T-helper 2 cell treated with Interferon-gamma antibody and Interleukin-4, amounts not matched to agents 5 μg/mL and 100 μg/mL, for 36 hours (primary cell): ENCODE results near the gene ECEL1.

ENCODE experiments used
- DNase-seq: peaks from one replicate; pipeline ENCODE4 v3.0.0; 2021; ENCODE audit warnings: low spot score
- H3K27ac Mint-ChIP-seq: one replicate; pipeline ENCODE4 v1.8.0; 2021; ENCODE audit warnings: mild to moderate bottlenecking, mixed read lengths
- H3K27me3 Mint-ChIP-seq: one replicate; pipeline ENCODE4 v1.8.0; 2021; ENCODE audit warnings: low read depth, mixed read lengths
- H3K36me3 Mint-ChIP-seq: one replicate; pipeline ENCODE4 v1.8.0; 2021; ENCODE audit warnings: low read depth, mixed read lengths
- H3K4me1 Mint-ChIP-seq: one replicate; pipeline ENCODE4 v1.8.0; 2021; ENCODE audit warnings: low read depth, mixed read lengths
- H3K4me3 Mint-ChIP-seq: one replicate; pipeline ENCODE4 v1.8.0; 2022; ENCODE audit warnings: mild to moderate bottlenecking, moderate library complexity, mixed read lengths
- H3K9me3 Mint-ChIP-seq: one replicate; pipeline ENCODE4 v1.8.0; 2021; ENCODE audit warnings: mixed read lengths

Gene ECEL1

DNA sequence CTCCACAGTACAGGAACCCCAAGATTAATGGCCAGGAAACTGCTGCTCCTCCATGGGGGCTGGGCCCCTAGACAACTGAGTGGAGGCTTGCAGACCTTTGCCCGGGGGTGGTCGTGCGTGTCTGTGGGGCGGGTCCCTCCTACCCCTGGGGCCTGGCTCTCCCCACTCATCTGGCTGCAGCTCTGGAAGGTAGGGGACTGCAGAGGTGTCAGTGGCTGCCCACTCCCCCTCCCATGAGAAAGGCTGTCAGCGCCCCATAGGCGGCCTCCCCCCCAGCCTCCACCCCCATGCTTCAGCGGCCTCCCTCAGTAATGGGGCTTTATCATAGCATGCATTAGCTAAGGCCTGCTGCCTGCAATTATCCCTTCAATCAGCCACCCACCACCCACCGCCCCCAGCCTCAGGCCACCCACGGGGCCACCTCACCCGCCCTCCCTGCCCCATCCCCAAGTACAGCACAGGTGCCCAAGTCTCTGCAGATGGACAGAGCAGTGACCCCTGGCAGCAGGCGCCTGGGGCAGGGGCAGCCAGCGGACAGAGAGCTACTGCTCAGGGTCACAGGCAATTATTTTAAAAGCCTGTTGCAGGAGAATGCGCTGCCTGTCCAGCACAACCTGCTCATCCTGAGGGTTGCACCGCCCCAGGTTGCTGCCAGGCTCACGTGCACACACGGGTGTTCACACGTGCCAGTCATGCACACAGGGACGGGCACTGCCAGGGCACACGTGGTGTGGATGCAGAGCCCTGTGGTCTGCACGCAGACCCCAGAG, 9.1 kb upstream of the ECEL1 start:
- peaks cover 12% of the 10 kb centered on the region for H3K27me3 Mint-ChIP-seq
- H3K27ac Mint-ChIP-seq, result no peak overlapping the region
- H3K4me3 Mint-ChIP-seq, result no peak overlapping the region
- H3K36me3 Mint-ChIP-seq, result no peaks in the 10 kb centered on the region
- no peaks in the 10 kb centered on the region for H3K9me3 Mint-ChIP-seq
- H3K4me1 Mint-ChIP-seq, result no peaks in the 10 kb centered on the region
- DNase-seq, result no peak

DNA sequence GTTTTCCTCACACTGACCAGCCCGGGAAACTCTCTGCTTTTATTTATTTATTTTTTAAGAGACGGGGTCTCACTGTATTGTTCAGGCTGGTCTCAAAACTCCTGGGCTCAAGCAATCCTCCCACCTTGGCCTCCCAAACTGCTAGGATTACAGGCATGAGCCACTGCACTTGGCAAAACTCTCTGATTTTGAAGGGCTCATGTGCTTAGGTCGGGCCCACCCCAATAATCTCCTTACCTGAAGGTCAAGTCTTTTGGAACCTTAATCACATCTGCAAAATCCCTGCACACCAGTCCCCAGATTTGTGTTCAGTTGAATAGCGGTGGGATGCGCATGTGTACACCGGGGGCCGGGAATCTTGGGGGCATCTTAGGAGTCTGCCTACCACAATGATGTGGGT, 7.7 kb upstream of the ECEL1 start:
- Mint-ChIP-seq H3K4me1 (no peaks in the 10 kb centered on the region), H3K4me3 (no peak overlapping the region), H3K27me3 (peaks cover 5% of the 10 kb centered on the region), H3K36me3 (no peaks in the 10 kb centered on the region), H3K27ac (no peak overlapping the region), H3K9me3 (no peaks in the 10 kb centered on the region)
- no peak for DNase-seq

DNA sequence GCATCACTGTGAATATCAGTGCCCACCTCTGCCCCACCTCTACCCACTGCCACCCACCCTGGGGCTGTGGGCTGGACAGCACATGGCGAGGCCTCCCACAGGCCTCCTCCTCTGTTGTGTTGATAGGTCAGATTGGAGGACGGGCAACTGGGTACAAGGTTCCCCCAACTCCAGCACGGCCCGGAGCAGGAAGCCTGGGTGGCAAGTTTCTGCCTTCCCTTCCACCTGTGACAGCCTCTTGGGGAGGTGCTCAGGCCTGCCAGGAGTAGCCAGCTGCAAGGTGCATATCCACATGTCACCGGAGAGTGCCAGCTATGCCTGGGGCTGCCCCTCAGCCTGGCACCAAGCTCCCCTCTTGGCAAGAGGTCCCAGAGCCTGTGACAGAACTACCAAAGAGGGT, 6.9 kb upstream of the ECEL1 start:
- no peaks in the 10 kb centered on the region for H3K4me1 Mint-ChIP-seq
- H3K9me3 Mint-ChIP-seq, result no peaks in the 10 kb centered on the region
- no peak for DNase-seq
- H3K27ac Mint-ChIP-seq, result no peak overlapping the region
- H3K36me3 Mint-ChIP-seq, result no peaks in the 10 kb centered on the region
- H3K27me3 Mint-ChIP-seq, result peaks cover 8% of the 10 kb centered on the region
- no peak overlapping the region for H3K4me3 Mint-ChIP-seq

DNA sequence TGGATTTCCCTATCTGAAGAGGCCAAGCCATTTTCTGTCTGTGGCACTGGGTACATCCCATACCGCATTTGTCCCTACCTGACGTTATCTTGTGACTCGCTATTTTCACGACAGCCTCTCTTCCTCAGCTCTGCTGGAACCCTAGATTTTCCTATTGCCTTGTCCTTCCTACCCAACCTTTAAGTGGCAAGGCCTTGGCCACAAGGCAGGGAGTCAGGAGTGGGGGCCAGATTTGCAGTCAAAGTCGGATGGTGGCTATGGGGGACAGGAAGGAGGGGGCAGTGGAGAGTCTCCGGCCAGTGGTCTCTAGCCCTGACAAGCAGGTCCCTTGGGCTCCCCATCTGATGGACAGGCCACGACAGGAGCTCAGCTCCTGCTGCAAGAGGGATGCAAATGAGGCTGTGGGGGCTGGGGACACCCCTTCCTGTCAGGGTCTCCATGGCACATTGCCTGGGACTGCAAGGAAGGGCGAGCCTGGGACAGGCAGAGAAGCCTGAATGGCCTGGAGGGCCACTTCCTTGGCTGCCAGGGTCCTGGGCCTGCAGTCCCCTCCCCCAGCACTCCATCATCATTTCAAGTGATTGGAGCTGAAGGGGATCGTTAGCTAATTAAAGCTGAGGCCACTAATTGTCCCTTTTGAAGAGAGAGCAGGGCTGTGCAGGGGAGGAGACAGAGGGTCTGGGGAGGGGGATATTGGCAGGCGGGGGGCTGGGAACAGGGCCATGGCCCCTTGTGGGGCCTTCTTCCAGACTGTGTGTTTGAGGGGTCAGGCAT, 6.3 kb upstream of the ECEL1 start:
- no peak overlapping the region for H3K4me3 Mint-ChIP-seq
- no peaks in the 10 kb centered on the region for H3K9me3 Mint-ChIP-seq
- H3K36me3 Mint-ChIP-seq, result no peaks in the 10 kb centered on the region
- no peaks in the 10 kb centered on the region for H3K4me1 Mint-ChIP-seq
- DNase-seq, result no peak
- H3K27me3 Mint-ChIP-seq, result peaks cover 14% of the 10 kb centered on the region
- H3K27ac Mint-ChIP-seq, result no peak overlapping the region

DNA sequence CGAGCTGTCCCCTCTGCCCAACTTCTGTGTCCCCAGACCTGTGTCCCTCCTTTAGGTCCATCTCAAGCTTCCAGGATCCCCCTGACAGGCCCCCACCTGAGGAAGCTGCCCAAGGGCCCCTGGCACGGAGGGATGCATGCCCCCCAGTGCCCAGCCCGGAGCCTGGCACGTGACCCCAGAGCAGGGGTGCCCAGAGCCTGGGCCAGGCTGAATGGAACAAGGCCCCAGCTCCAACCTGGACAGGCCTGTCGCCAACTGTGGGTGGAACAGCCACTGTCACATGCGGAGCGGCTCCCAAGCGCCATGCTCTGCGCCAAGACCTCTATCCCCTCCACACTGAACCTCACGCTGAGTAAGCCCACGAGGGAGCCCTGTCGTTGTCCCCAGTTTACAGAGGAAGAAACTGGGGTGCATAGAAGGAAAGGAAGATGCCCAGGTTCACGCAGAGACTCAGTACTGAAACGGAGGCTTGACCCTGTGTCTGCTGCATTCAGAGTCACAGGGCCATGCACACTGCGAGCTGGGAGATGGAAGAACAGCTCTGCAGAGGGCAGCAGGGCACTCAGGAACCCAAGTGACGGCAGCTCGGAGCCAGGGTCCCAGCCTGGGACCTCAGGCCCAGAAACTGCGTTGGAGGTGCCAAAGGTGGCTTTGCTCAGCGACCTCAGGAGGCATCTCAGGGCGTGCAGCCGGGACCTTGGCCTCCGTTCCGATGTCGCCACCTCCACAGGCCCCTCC, 5.5 kb upstream of the ECEL1 start:
- H3K27me3 Mint-ChIP-seq, result peaks cover 21% of the 10 kb centered on the region
- H3K4me3 Mint-ChIP-seq, result no peak overlapping the region
- no peak for DNase-seq

DNA sequence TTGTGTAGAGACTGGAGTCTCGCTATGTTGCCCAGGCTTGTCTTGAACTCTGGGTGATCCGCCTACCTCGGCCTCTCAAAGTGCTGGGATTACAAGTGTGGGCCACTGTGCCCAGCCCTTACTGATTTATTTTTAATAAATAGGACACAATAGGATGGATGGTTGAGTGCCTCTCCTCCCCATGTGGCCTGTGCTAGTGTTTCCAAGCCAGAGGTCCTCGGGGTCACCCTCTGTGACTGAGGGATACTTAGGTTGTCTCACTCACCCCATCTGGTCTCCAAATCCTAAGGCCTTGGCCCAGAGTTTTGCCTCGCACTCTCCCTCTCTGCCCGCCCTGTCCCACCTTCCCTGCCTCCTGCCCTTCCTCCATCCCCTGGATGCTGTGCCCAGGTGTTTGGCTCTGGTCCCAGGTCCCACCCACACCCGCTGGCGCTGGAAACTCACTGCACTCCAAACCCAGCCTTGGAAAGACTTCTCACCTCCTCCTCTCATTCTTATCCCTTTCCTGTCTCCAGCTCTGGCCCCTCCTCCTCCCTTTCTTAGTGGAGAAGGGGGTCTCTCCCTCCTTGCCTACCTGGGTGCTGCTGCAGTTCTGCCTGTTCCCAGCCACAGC, 4.7 kb upstream of the ECEL1 start:
- Mint-ChIP-seq H3K36me3 (no peaks in the 10 kb centered on the region), H3K4me1 (no peaks in the 10 kb centered on the region), H3K27me3 (peaks cover 23% of the 10 kb centered on the region), H3K4me3 (no peak overlapping the region), H3K27ac (no peak overlapping the region), H3K9me3 (no peaks in the 10 kb centered on the region)
- DNase-seq, result no peak

More for the DNA sequence above, 5.5 kb upstream of the ECEL1 start:
- H3K4me1 Mint-ChIP-seq, result no peaks in the 10 kb centered on the region
- no peak overlapping the region for H3K27ac Mint-ChIP-seq
- H3K9me3 Mint-ChIP-seq, result no peaks in the 10 kb centered on the region
- H3K36me3 Mint-ChIP-seq, result no peaks in the 10 kb centered on the region

DNA sequence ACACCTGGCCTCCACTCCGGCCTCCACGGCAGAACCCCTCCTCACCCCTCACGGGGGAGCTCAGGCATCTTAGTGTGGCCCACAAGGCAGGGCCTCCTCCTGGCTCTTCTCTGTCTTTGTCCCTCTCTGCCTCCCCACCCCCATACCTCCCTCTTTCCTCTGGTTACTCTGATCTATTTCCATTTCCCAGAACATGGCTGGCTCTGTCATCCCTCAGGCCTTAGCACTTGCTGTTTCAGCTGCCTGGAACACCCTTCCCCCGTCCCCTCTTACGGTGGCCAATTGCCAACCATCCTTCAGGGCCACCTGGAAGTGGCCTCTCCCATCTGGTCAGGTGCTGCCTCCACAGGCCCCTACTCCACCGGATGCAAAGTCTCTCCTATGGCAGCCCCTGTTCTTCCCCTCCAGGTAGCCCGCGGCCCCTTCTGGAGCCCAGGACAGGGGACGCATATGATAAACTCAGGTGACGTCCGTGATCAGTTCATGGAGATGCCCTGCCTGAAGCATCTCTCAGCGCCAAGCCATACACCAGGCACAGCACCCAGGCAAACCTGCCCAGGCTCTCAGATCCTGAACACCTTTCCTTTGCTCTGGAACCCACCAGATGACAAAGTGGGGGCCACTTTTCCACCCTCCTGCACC, 3.6 kb upstream of the ECEL1 start:
- H3K4me3 Mint-ChIP-seq, result no peak overlapping the region
- no peaks in the 10 kb centered on the region for H3K36me3 Mint-ChIP-seq
- DNase-seq, result no peak
- H3K27me3 Mint-ChIP-seq, result peaks cover 28% of the 10 kb centered on the region
- no peaks in the 10 kb centered on the region for H3K4me1 Mint-ChIP-seq
- no peaks in the 10 kb centered on the region for H3K9me3 Mint-ChIP-seq
- no peak overlapping the region for H3K27ac Mint-ChIP-seq

DNA sequence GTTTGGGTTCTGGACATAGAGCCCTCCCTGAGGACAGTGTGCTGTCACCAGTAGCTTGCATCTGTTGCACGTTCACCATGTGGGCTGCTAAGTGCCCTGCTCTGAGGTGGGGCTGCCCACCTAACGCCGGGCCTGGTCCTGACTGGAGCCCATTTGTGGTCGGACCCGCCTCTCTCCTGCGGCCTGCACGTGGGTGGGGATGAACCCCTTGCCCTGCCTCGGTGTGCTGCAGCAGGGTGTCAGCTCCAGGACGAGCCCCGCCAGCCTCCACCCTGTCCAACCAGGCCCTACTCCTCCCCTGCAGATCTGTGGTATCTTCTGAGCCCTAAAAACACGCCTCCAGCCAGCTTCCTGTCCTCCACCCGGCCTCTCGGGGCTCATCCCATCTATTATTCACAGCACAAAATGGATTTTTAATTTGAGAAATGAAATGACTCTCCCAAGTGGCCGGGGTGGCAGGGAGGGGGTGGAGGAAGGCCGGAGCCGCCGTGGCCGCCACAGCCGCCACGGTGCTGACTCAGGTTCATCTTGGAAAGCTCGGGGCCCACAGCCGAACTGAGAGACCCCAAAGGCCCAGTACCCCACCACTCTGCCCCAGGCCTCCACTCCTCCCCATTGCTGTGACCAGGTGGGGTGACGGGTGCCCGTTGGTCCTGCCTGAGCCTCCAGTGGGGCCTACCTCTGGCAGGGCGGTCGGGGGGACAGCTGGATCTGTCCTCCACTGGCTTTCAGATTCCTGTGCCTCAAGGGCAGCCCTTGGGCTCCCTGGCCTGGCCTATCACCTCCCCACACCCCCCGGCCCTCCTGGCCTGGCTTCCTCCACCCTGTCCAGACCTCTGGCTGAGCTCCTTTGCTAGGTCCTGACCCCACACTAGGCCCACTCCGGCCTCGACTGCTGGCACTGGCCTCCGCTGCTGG, 2.8 kb upstream of the ECEL1 start:
- H3K4me1 Mint-ChIP-seq, result no peaks in the 10 kb centered on the region
- no peak for DNase-seq
- no peak overlapping the region for H3K4me3 Mint-ChIP-seq
- H3K27me3 Mint-ChIP-seq, result peaks cover 28% of the 10 kb centered on the region
- H3K36me3 Mint-ChIP-seq, result no peaks in the 10 kb centered on the region
- H3K27ac Mint-ChIP-seq, result no peak overlapping the region
- no peaks in the 10 kb centered on the region for H3K9me3 Mint-ChIP-seq

DNA sequence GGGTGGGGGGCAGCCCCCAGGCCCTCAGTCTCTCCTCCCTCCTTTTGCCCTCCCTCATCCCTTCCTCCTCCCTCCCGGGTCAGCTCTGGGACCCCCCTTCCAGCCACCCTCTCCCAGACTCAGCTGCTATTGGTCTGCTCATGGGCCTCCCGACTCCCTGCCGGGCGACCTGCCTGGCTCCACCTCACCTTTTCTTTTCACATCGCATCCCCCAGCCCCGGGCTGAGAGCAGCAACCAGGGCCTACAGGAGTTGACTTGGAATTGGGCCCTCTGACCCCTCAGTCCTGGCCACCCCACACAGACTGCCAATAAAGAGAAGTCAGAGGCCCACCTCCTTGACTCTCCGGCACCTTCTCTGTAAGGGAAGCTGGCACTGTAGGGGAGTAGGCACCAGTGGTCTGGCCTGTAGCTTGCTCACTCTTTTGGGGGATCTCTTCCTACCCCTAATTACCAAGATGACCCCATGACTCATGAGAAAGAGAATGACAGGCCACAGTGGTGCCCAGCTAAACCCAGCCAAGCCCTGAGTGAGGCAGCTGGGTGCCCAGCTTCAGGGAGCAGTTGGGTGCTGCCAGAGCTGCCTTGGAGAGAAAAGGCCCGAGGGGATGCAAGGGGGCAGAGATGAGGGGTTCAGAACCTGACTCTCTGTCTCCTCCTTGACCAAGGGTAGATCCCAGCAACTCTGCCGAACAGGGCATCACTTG, 2.0 kb upstream of the ECEL1 start:
- no peak overlapping the region for H3K27ac Mint-ChIP-seq
- no peaks in the 10 kb centered on the region for H3K4me1 Mint-ChIP-seq
- H3K4me3 Mint-ChIP-seq, result no peak overlapping the region
- H3K27me3 Mint-ChIP-seq, result peaks cover 36% of the 10 kb centered on the region
- H3K36me3 Mint-ChIP-seq, result no peaks in the 10 kb centered on the region
- DNase-seq, result no peak
- H3K9me3 Mint-ChIP-seq, result no peaks in the 10 kb centered on the region

DNA sequence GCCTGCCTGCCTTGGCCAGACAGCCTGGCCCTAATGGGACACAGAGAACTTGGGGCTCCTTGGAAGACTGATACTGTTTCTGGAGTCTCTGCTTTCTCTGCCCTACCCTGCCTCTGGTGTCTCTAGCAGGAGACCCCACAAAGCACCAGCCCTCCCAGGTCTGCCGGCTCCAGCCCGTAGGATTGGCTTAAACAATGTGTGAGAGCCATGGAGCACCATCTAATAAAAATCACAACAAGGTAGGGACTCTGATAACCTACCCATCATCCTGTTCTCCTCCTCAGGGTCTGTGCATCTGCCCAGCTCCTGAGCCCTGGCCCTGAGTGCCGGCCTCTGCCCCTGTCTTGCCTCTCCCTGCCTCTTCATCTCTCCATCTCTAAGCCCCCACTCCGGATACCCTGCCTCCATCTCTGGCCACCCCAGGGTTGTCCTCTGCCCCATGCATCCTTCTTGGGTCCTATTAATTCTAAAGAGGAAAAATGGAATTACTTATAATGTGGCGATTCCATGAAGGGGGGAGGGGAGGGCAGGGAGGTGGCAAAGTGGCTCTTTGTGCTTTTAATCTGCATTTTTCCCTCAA, 1.2 kb upstream of the ECEL1 start:
- Mint-ChIP-seq H3K27me3 (peaks cover 40% of the 10 kb centered on the region), H3K36me3 (no peaks in the 10 kb centered on the region), H3K4me1 (no peaks in the 10 kb centered on the region), H3K27ac (no peak overlapping the region), H3K4me3 (no peak overlapping the region), H3K9me3 (no peaks in the 10 kb centered on the region)
- DNase-seq, result no peak

DNA sequence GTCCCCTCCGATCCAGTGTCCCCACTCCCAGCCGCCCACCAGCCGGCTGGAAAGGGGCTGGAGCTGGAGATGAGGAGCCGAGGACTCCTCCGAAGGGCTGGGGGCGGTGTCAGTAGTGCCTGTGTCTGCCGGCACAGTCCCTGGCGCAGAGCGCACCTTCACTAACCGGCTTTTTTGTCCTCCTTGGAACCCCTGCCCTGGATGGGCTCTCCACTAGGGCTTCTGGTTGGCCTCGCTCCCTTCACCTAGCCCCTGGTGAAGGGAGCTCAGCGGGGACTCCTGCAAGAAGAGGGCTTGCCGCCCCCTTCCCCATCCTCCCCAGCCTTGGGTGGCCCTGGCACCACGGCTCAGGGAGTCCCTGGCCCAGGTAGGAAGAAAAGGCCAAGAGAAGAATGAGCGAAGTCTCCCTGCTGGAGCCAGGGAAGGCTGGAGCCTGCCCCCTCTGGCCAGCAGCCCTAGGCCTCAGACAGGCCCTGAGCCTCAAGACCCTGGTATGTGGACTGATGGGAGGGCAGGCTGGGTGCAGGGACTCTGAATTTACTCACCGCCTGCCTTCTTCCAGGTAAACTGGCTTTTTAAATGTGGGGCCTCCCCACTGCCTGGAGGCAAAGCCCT, 570 bp upstream of the ECEL1 start:
- no peaks in the 10 kb centered on the region for H3K9me3 Mint-ChIP-seq
- peaks cover 40% of the 10 kb centered on the region for H3K27me3 Mint-ChIP-seq
- no peaks in the 10 kb centered on the region for H3K4me1 Mint-ChIP-seq
- no peak for DNase-seq
- no peak overlapping the region for H3K27ac Mint-ChIP-seq
- no peaks in the 10 kb centered on the region for H3K36me3 Mint-ChIP-seq
- H3K4me3 Mint-ChIP-seq, result no peak overlapping the region
